ENCODE data around the gene LMNTD1. TPM values are rescaled to one million over a fixed set of nuclear protein-coding genes. Genes with fewer than 3 reads are reported as not detected.

Gene LMNTD1
- total RNA-seq, 1 experiment from 2014 or later = not detected

- Histone ChIP-seq H3K9me3 (ENCODE audit: low read depth, low read length, poor library complexity, severe bottlenecking) (no peaks in the 10 kb centered on the region), H3K4me1 (ENCODE audit: insufficient read depth, low read length, poor library complexity, severe bottlenecking) (no peaks in the 10 kb centered on the region), H3K27ac (ENCODE audit: low read depth, low read length, poor library complexity, severe bottlenecking) (no peak overlapping the region), H3K4me3 (ENCODE audit: low read depth, low read length, poor library complexity, severe bottlenecking) (no peak overlapping the region), H3K36me3 (ENCODE audit: insufficient read depth, low read length, poor library complexity, severe bottlenecking) (no peaks in the 10 kb centered on the region), H3K27me3 (replicated peaks; ENCODE audit: insufficient read depth, low read depth, low read length, poor library complexity) (no peaks in the 10 kb centered on the region)
- no TSS peak for BruUV-seq (replicated peaks)
- ChIA-PET CTCF (no interaction called here), POLR2A (ENCODE audit: low non-redundant PET) (no interaction called here)
- TF ChIP-seq EZH2 (IDR thresholded peaks at IDR 0.05; ENCODE audit: borderline replicate concordance, low read depth, low read length, poor library complexity, severe bottlenecking) (no peak), CTCF (conservative IDR thresholded peaks at IDR 0.05; ENCODE audit: low read depth, low read length) (no peak)
- intact Hi-C loops (cut with micrococcal nuclease; ENCODE audit: unreplicated experiment) = no loop called here
- no peak for DNase-seq (ENCODE audit: low spot score)
Observed at GRCh38 chr12:25472453-25472852, 80.6 kb downstream of the LMNTD1 start.

GRCh38 chr12:25469861-25470260 lies 83.2 kb downstream of the LMNTD1 start:
- Histone ChIP-seq H3K4me1 (ENCODE audit: insufficient read depth, low read length, poor library complexity, severe bottlenecking) (no peaks in the 10 kb centered on the region), H3K27me3 (replicated peaks; ENCODE audit: insufficient read depth, low read depth, low read length, poor library complexity) (no peaks in the 10 kb centered on the region), H3K4me3 (ENCODE audit: low read depth, low read length, poor library complexity, severe bottlenecking) (no peak overlapping the region), H3K27ac (ENCODE audit: low read depth, low read length, poor library complexity, severe bottlenecking) (no peak overlapping the region), H3K9me3 (ENCODE audit: low read depth, low read length, poor library complexity, severe bottlenecking) (no peaks in the 10 kb centered on the region), H3K36me3 (ENCODE audit: insufficient read depth, low read length, poor library complexity, severe bottlenecking) (no peaks in the 10 kb centered on the region)
- DNase-seq (ENCODE audit: low spot score) = no peak
- ChIA-PET CTCF (no interaction called here), POLR2A (ENCODE audit: low non-redundant PET) (no interaction called here)
- TF ChIP-seq CTCF (conservative IDR thresholded peaks at IDR 0.05; ENCODE audit: low read depth, low read length) = no peak
- intact Hi-C loops (cut with micrococcal nuclease; ENCODE audit: unreplicated experiment) = no loop called here
- BruUV-seq (replicated peaks) = no TSS peak

- CTCF ChIA-PET = no interaction called here
Observed at GRCh38 chr12:25469368-25469767, 83.7 kb downstream of the LMNTD1 start.

More at GRCh38 chr12:25469368-25469767, 83.7 kb downstream of the LMNTD1 start:
- TF ChIP-seq CTCF (conservative IDR thresholded peaks at IDR 0.05; ENCODE audit: low read depth, low read length) = no peak
- TF ChIP-seq EZH2 (IDR thresholded peaks at IDR 0.05; ENCODE audit: borderline replicate concordance, low read depth, low read length, poor library complexity, severe bottlenecking) = no peak
- Histone ChIP-seq H3K4me1 (ENCODE audit: insufficient read depth, low read length, poor library complexity, severe bottlenecking) (no peaks in the 10 kb centered on the region), H3K27ac (ENCODE audit: low read depth, low read length, poor library complexity, severe bottlenecking) (no peak overlapping the region), H3K4me3 (ENCODE audit: low read depth, low read length, poor library complexity, severe bottlenecking) (no peak overlapping the region), H3K27me3 (replicated peaks; ENCODE audit: insufficient read depth, low read depth, low read length, poor library complexity) (no peaks in the 10 kb centered on the region), H3K36me3 (ENCODE audit: insufficient read depth, low read length, poor library complexity, severe bottlenecking) (no peaks in the 10 kb centered on the region), H3K9me3 (ENCODE audit: low read depth, low read length, poor library complexity, severe bottlenecking) (no peaks in the 10 kb centered on the region)
- POLR2A ChIA-PET (ENCODE audit: low non-redundant PET) = no interaction called here
- no peak for DNase-seq (ENCODE audit: low spot score)
- BruUV-seq (replicated peaks) = no TSS peak
- intact Hi-C loops (cut with micrococcal nuclease; ENCODE audit: unreplicated experiment) = no loop called here

All from A673 (cell line).